ENCODE measurements around the gene GNB1L. TPM values are rescaled to one million over a fixed set of nuclear protein-coding genes. Genes with fewer than 3 reads are reported as not detected.

GNB1L gene
- total and polyA plus RNA-seq, 9 of the 15 experiments (the other 6 are each of a cell fraction or from before 2014, with no cell fraction given), result 0.56 to 50.5 (median 10.2) TPM

DNA sequence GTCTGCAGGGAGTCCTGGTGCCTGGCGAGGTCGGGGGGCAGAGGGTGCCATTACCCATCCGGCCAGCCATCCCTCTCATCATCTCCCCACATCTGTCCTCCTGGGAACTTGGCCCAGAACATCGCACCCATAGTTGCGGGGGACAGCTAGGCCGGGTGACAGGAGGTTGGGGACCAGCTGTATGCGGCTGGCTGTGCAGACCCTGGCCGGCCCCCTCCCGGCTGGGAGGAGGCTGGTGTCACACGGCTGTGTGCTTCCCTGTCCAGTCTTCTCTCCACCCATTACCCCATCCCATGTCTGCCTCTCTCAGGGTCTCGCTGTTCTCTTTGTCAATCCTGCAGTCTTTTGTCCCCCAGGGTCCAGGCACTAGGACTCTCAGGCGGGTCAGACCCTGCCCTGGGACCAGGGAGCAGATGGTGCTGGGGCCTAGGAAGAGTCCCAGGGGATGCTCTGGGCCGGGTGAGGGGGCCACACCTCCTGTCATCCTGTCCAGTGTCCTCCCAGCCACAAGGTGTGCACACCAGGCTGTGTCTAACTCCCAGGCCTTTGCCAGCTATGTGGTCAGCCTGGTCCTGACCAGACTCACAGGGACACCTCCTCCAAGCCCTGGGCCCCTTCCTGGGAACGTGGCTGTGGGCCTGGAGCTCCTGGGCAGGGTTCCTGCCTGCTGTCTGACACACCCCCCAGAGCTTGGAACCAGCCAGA, 100.5 kb downstream of the GNB1L start:
- POLR2A ChIA-PET, result interaction anchor here (0.6 to 4.5 kb wide), 15 partner anchors 10 to 360 kb away, joined by 3 to 37 read pairs (median 4); no protein-coding TSS in a partner anchor
- Histone ChIP-seq H3K9me1 (ENCODE audit: control insufficient read depth, insufficient read depth, low read length) (no peaks in the 10 kb centered on the region), H3K4me2 (ENCODE audit: insufficient read depth, low read length) (no peak overlapping the region), H3K36me3 (ENCODE audit: control insufficient read depth, insufficient read depth, low read length) (no peaks in the 10 kb centered on the region), H3K27me3 (ENCODE audit: control insufficient read depth in 2 of 2, insufficient read depth in 2 of 2, low read length in 2 of 2) (peaks cover 59 to 91% of the 10 kb centered on the region in 2 experiments; a peak in 4 of 5 replicates), H2AFZ (ENCODE audit: low read depth, low read length) (no peak overlapping the region), H4K20me1 (replicated peaks; ENCODE audit: control insufficient read depth, insufficient read depth, low read length) (peaks cover 63% of the 10 kb centered on the region), H3K79me2 (ENCODE audit: control insufficient read depth, insufficient read depth, low read length) (no peaks in the 10 kb centered on the region), H3K4me1 (replicated peaks in 1 of 2; ENCODE audit: control insufficient read depth in 2 of 2, insufficient read depth in 2 of 2, low read length in 2 of 2) (peaks cover 13 to 80% of the 10 kb centered on the region in 2 experiments), H3K9ac (ENCODE audit: insufficient read depth in 1 of 2, low read depth in 2 of 2, low read length in 2 of 2) (peak overlapping the region in 1 of 2 experiments; percentile 21; a peak in 1 of 4 replicates), H3K4me3 (no peak overlapping the region), H3K9me3 (replicated peaks; ENCODE audit: control insufficient read depth, insufficient read depth, low read depth, low read length) (no peaks in the 10 kb centered on the region; the same call in 1 of the 2 replicates), H3K27ac (ENCODE audit: extremely low read depth, low read depth, low read length) (no peak overlapping the region)
- no peak for FAIRE-seq
- no peak for ATAC-seq
- intact Hi-C loops (cut with micrococcal nuclease) (no loop called here), in situ Hi-C loops (cut with MboI) (no loop called here)
- no TSS peak for BruUV-seq (replicated peaks)
- 4% methylated on average over 14 of the region's 14 CpGs for WGBS (ENCODE audit: insufficient coverage, low coverage, missing lambda C conversion rate)
- CTCF ChIA-PET (ENCODE audit: low intra/inter-chr PET ratio), result interaction anchor here (1.7 kb wide), 1 partner anchor 24 kb away, joined by 10 read pairs; no protein-coding TSS in a partner anchor
- DNase-seq (ENCODE audit: extremely low read depth in 1 of 4, low spot score in 3 of 4), result peak in 2 of 4 experiments; percentile 56 to 64
- TF ChIP-seq CBFB (CRISPR knock-in tag; IDR thresholded peaks at IDR 0.05) (no peak), ZNF212 (CRISPR knock-in tag; IDR thresholded peaks at IDR 0.05) (no peak), ZNF232 (CRISPR knock-in tag; IDR thresholded peaks at IDR 0.05) (no peak), SMAD3 (CRISPR knock-in tag; conservative IDR thresholded peaks at IDR 0.05) (no peak), MCM3 (IDR thresholded peaks at IDR 0.05) (peak; percentile 43; the same call in 1 of the 2 replicates), RBFOX2 (IDR thresholded peaks at IDR 0.05; ENCODE audit: low read depth, low read length) (no peak), KDM1A (IDR thresholded peaks at IDR 0.05) (no peak), MAZ (CRISPR knock-in tag; conservative IDR thresholded peaks at IDR 0.05 in 1 of 2, IDR thresholded peaks at IDR 0.05 in 1 of 2) (no peak), ATF1 (CRISPR knock-in tag; IDR thresholded peaks at IDR 0.05) (0 out of 2 replicates have a peak, but pooled peaks have one; percentile 36), ATF1 (tag; IDR thresholded peaks at IDR 0.05) (no peak), NFATC3 (IDR thresholded peaks at IDR 0.05) (no peak)
- TF ChIP-seq, protein P1, sequence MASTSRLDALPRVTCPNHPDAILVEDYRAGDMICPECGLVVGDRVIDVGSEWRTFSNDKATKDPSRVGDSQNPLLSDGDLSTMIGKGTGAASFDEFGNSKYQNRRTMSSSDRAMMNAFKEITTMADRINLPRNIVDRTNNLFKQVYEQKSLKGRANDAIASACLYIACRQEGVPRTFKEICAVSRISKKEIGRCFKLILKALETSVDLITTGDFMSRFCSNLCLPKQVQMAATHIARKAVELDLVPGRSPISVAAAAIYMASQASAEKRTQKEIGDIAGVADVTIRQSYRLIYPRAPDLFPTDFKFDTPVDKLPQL (IDR thresholded peaks at IDR 0.05; ENCODE audit: extremely low read depth, insufficient read length), result no peak
- TF ChIP-seq, protein P2, sequence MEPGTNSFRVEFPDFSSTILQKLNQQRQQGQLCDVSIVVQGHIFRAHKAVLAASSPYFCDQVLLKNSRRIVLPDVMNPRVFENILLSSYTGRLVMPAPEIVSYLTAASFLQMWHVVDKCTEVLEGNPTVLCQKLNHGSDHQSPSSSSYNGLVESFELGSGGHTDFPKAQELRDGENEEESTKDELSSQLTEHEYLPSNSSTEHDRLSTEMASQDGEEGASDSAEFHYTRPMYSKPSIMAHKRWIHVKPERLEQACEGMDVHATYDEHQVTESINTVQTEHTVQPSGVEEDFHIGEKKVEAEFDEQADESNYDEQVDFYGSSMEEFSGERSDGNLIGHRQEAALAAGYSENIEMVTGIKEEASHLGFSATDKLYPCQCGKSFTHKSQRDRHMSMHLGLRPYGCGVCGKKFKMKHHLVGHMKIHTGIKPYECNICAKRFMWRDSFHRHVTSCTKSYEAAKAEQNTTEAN (CRISPR knock-in tag; IDR thresholded peaks at IDR 0.05), result no peak
- TF ChIP-seq, protein P3, sequence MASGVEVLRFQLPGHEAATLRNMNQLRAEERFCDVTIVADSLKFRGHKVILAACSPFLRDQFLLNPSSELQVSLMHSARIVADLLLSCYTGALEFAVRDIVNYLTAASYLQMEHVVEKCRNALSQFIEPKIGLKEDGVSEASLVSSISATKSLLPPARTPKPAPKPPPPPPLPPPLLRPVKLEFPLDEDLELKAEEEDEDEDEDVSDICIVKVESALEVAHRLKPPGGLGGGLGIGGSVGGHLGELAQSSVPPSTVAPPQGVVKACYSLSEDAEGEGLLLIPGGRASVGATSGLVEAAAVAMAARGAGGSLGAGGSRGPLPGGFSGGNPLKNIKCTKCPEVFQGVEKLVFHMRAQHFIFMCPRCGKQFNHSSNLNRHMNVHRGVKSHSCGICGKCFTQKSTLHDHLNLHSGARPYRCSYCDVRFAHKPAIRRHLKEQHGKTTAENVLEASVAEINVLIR (CRISPR knock-in tag; IDR thresholded peaks at IDR 0.05), result no peak
- TF ChIP-seq, protein P4, sequence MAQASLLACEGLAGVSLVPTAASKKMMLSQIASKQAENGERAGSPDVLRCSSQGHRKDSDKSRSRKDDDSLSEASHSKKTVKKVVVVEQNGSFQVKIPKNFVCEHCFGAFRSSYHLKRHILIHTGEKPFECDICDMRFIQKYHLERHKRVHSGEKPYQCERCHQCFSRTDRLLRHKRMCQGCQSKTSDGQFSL (CRISPR knock-in tag; IDR thresholded peaks at IDR 0.05), result no peak
- TF ChIP-seq, protein P4 (tag; IDR thresholded peaks at IDR 0.05), result no peak
- TF ChIP-seq, protein P5, sequence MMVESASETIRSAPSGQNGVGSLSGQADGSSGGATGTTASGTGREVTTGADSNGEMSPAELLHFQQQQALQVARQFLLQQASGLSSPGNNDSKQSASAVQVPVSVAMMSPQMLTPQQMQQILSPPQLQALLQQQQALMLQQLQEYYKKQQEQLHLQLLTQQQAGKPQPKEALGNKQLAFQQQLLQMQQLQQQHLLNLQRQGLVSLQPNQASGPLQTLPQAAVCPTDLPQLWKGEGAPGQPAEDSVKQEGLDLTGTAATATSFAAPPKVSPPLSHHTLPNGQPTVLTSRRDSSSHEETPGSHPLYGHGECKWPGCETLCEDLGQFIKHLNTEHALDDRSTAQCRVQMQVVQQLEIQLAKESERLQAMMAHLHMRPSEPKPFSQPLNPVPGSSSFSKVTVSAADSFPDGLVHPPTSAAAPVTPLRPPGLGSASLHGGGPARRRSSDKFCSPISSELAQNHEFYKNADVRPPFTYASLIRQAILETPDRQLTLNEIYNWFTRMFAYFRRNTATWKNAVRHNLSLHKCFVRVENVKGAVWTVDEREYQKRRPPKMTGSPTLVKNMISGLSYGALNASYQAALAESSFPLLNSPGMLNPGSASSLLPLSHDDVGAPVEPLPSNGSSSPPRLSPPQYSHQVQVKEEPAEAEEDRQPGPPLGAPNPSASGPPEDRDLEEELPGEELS (CRISPR knock-in tag; IDR thresholded peaks at IDR 0.05; ENCODE audit: borderline replicate concordance), result no peak
